Anterior cingulate cortex (tissue), 58 donors: ENCODE results near the gene ARID1B.
A peak's percentile ranks its signal among the peaks of the same experiment; 100 is the strongest.

ENCODE experiments used
- DNase-seq, 58 donors: peaks; one replicate each; lab custom pipeline; 2025; lab: John Stamatoyannopoulos, UW

Gene ARID1B

GRCh38 chr6:157158897-157159296 is 381.7 kb downstream of the ARID1B start:
- DNase-seq, result no peak

- no peak for DNase-seq
Measured at GRCh38 chr6:157159348-157159747, 382.2 kb downstream of the ARID1B start.

GRCh38 chr6:157161912-157162311 is 384.7 kb downstream of the ARID1B start:
- DNase-seq, result no peak

- DNase-seq, result peak in 16 of 58 donors; percentile 16 to 55 (median 26)
Measured at GRCh38 chr6:157162766-157163433, 385.7 kb downstream of the ARID1B start.

GRCh38 chr6:157163434-157164159 is 386.4 kb downstream of the ARID1B start:
- no peak for DNase-seq

DNA sequence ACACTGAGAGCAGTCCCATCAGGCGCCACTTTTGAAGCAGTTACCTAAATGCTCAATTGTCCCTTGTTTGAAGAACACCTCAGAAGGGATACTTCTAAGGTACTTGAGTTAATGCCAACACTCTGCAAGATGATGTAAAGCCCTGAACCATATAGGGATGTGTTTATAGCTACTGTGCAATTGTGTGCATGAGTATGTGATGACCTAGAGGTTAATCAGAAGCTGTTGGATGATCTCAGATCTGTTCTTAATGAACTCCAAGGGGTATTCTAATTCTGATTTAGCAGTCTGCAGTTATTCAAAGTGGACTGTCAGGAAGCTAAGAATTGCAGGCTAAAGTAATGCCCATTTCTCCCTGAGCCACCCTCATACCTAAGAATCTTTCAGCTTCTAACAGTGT is 387.8 kb downstream of the ARID1B start:
- no peak for DNase-seq

DNA sequence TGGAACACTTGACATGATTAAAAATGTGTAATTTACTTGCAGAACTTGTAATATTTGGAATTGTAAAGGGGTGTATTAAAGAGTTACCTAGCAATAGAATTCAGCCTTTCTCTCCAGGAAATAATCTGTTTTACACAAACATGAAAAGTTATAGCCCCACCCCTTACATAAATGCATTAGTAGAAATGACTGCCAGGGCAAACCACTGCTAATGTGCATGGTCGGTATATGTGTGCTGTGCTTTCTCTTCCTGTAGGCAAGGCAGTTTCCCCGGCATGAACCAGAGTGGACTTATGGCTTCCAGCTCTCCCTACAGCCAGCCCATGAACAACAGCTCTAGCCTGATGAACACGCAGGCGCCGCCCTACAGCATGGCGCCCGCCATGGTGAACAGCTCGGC is 389.6 kb downstream of the ARID1B start:
- DNase-seq, result no peak

GRCh38 chr6:157167837-157168236 is 390.7 kb downstream of the ARID1B start:
- no peak for DNase-seq

- DNase-seq, result no peak
Measured at GRCh38 chr6:157168471-157168870, 391.3 kb downstream of the ARID1B start.

DNA sequence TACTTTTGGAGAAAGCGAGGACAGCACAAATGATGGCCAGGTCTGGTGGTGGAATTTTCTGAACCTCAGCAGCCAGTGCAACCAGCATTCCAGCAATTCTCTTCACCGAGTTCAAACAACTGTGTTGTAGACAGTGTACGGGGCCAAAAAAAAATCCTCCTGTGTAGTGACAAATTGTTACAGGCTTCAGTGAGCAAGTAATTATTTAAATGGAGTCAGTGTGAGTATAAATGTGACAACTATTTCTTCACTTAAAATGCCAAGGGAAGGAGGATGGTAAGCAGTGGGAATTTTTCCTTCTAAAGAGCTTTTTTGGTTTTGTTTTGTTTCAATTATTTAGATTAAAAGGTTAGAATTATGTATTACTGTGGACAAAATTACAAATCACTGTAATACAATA is 392.0 kb downstream of the ARID1B start:
- no peak for DNase-seq

DNA sequence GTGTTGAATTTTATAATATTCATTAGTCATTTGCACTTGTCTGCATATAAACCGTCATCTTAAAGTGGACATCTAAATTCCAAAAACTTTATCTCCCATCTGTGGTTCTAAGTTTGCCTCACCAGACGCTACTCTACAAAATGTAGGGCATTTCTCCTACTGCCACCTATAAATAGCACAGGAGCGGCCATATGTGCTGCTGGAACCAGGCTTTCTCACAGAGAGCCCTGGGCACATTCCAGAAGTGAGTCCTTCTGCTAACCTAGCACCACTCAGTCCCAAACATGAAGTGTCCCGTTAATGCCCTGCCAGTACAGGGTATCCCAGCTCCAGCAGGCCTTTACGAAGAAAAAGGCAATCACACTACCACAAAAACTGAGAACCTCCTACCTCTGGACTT is 392.5 kb downstream of the ARID1B start:
- DNase-seq, result peak in 9 of 58 donors; percentile 14 to 55 (median 26)

GRCh38 chr6:157170535-157170934 is 393.4 kb downstream of the ARID1B start:
- no peak for DNase-seq

DNA sequence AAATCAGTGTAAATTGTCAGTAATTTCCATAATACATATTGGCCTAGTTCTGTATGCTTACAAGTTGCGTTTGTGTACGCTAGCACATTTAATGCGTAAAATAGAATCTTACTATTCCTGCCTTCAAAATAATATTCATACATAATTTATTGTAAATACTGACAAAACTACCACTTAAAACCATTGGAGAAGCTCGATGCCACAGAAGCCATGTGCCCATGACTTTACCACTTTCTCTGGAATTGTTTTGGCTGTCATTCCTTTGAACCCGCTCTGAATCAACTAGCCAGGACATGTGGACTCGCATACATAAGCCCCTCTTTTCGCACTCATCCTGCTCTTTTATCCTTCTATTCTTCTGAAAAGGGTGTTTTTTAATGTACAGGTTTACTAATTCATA is 394.6 kb downstream of the ARID1B start:
- DNase-seq, result no peak

DNA sequence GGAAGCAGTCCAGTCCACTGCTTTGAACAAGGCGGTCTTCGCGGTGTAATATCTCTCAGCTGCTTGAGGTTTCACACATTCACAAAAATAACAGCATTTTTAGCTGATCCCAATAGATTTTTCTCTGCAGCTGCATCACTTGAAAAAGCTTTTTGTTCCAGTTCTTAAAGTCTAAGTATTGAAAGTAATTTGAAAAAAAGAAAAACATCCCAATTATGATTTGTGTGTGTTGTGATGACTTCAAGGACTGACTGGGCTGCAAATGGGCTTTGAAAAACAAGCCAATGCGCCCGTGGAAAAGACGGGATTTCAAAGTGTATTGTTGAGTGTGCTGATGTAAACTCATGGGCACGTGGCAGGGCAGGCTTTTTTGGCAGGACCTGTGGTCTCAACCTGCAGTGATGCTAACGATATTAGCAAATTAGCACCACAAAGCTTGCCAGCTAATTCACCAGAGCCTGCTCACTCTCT is 395.1 kb downstream of the ARID1B start:
- peak in 22 of 58 donors; percentile 9 to 63 (median 20) for DNase-seq

- DNase-seq, result peak in 2 of 58 donors; percentile 17 to 54
Measured at GRCh38 chr6:157172830-157173536, 395.8 kb downstream of the ARID1B start.

DNA sequence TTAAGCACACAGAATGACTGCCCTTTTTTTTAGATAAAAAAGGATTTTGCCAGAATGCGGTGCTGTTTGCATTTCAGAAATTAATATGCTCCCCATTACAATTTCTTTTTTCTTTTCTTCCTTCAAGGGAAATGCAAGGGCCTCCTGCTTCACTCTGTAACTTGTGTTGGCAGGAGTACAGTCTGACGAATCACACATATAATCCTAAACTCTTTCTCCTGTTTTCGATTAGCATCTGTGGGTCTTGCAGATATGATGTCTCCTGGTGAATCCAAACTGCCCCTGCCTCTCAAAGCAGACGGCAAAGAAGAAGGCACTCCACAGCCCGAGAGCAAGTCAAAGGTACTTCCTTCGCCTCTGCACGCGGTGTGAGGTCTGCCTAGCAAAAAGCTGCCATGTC is 396.6 kb downstream of the ARID1B start:
- DNase-seq, result no peak

DNA sequence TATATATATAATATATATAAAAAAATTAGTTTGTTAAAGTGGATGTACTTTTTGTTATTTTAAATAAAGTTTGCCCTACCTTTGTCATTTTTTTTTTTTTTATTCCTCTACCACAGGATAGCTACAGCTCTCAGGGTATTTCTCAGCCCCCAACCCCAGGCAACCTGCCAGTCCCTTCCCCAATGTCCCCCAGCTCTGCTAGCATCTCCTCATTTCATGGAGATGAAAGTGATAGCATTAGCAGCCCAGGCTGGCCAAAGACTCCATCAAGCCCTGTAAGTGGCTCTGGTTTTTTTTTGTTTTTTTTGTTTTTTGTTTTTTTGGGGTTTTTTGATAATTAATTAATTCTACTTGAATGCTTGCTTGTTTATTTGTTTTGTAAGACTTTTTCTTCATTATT is 397.6 kb downstream of the ARID1B start:
- DNase-seq, result no peak

DNA sequence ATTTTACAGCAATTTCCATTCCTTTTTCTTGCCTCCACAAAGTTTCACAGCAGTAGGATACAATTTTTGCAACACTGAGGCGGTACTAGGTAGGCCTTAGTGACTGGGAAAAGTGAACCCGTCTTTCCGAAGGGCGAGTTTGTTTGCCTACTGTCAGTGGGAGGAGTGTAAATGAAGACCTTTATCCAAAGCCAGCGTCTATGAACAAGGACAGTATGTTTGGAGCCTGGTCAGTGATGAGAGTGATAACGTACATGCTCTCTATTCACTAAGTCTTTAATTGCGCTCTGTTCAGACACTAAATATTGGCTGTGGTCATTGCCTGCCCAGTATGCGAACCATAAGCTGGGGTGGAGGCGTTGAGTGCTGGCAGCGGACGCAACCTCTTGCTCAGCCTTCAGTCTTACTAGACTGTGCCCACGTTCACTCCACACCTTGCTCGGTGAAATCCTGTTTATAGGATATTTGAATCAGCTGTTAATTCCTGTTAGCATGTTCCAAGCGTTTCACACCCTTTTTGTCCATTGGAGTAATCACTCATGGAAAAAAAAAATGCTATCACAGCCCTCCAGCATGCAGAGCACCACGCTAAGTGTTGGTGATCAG is 400.7 kb downstream of the ARID1B start:
- DNase-seq, result no peak

DNA sequence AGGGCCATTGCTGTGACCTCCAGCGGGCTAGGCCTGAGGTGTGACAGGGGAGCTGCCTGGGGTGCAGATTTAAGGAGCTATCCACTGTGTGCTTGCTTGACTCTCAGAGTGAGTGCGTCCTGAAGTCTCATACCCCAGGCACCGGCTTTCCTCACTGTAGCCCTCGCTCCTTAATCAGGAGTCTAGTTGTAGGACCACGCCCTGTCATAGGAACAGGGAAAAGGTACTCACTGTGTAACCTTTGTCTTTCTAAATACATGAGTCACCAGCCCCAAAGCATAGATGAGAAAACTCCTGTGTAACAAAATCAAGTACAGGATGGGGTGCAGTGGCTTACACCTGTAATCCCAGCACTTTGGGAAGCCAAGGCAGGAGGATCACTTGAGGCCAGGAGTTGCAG is 404.5 kb downstream of the ARID1B start:
- DNase-seq, result no peak

- DNase-seq, result no peak
Measured at GRCh38 chr6:157182503-157183264, 405.5 kb downstream of the ARID1B start.
